HepG2 (cell line): ENCODE measurements around the gene PLXND1. TPM values are rescaled to one million over a fixed set of nuclear protein-coding genes. Genes with fewer than 3 reads are reported as not detected.
A peak's percentile ranks its signal among the peaks of the same experiment; 100 is the strongest.

Experiments
- BRD4 ChIP-seq: sonication (generic); formaldehyde crosslinking; IDR thresholded peaks from 2 replicates; pipeline ENCODE4 v1.4.0; 2020; ENCODE audit warnings: missing genetic modification reagents
- MIER2 ChIP-seq: IDR thresholded peaks from 2 replicates; pipeline ENCODE4 v1.6.1; 2016; ENCODE audit warnings: missing biosample characterization, missing genetic modification reagents
- MLLT10 ChIP-seq: sonication (generic); formaldehyde crosslinking; IDR thresholded peaks from 2 replicates; pipeline ENCODE4 v1.4.0; 2020; ENCODE audit warnings: missing genetic modification reagents
- NONO ChIP-seq, 2 experiments: fragments of 450-650 bp in 1 of 2; sonication (generic) in 1 of 2; formaldehyde crosslinking in 1 of 2; IDR thresholded peaks in 1 of 2; conservative IDR thresholded peaks in 1 of 2; 2 replicates each; pipeline versions ENCODE4 v1.6.1 to v1.8.0; 2017 to 2022; ENCODE audit warnings: mild to moderate bottlenecking in 1 of 2, missing genetic modification reagents in 1 of 2, moderate library complexity in 1 of 2
- RAD51 ChIP-seq: fragments of 450-650 bp; IDR thresholded peaks from 2 replicates; pipeline ENCODE4 v1.6.1; 2016; ENCODE audit warnings: borderline replicate concordance
- STAG1 ChIP-seq: sonication (generic); formaldehyde crosslinking; IDR thresholded peaks from 2 replicates; pipeline ENCODE4 v1.4.0; 2020; ENCODE audit warnings: missing genetic modification reagents
- XRCC5 ChIP-seq: fragments of 200-400 bp; formaldehyde crosslinking; optimal IDR thresholded peaks from 2 replicates; pipeline ENCODE3; 2017; ENCODE audit warnings: mild to moderate bottlenecking, low read length
- ZNF253 ChIP-seq: sonication (generic); formaldehyde crosslinking; IDR thresholded peaks from 2 replicates; pipeline ENCODE4 v1.8.0; 2022; ENCODE audit warnings: mild to moderate bottlenecking, missing genetic modification reagents, borderline replicate concordance
- polyA plus RNA-seq, 8 experiments: library from polyadenylated mRNA; depleted of rRNA in 3 of 8; stranded (reverse) in 7 of 8; unstranded in 1 of 8; fragments of >200 nt; fragmentation: Illumina TruSeq in 4 of 8; extraction: Trizol in 4 of 8; gene quantifications; 2 replicates each; pipeline versions ENCODE4 v1.2.1 to v1.2.3, GENCODE V29; 2011 to 2016; ENCODE audit warnings: low read depth in 4 of 8, missing spikeins in 1 of 8, mixed read lengths in 1 of 8; ENCODE audit not compliant: insufficient read depth in 1 of 8
- total RNA-seq, 5 experiments: library from RNA; depleted of rRNA; stranded (reverse); fragments of >200 nt; fragmentation: Illumina TruSeq; extraction: Trizol; gene quantifications; 2 replicates each; pipeline ENCODE4 v1.2.3, GENCODE V29; 2016; ENCODE audit warnings: low read depth in 1 of 5
- TF ChIP-seq, protein P1 (sequence below): sonication (generic); formaldehyde crosslinking; IDR thresholded peaks from 2 replicates; pipeline ENCODE4 v1.4.0; 2020; ENCODE audit warnings: missing genetic modification reagents
- TF ChIP-seq, protein P2 (sequence below): sonication (generic); formaldehyde crosslinking; IDR thresholded peaks from 2 replicates; pipeline ENCODE4 v1.8.0; 2022; ENCODE audit warnings: mild to moderate bottlenecking, missing genetic modification reagents, borderline replicate concordance
- TF ChIP-seq, protein P3 (sequence below): sonication (generic); formaldehyde crosslinking; IDR thresholded peaks from 2 replicates; pipeline ENCODE4 v1.8.1; 2022; ENCODE audit warnings: low read depth, mild to moderate bottlenecking, missing genetic modification reagents
- TF ChIP-seq, protein P4 (sequence below): sonication (generic); formaldehyde crosslinking; IDR thresholded peaks from 2 replicates; pipeline ENCODE4 v1.8.1; 2023; ENCODE audit warnings: mild to moderate bottlenecking, missing genetic modification reagents
- TF ChIP-seq, protein P5 (sequence below): sonication (generic); formaldehyde crosslinking; IDR thresholded peaks from 2 replicates; pipeline ENCODE4 v1.5.0; 2020; ENCODE audit warnings: missing genetic modification reagents, mild to moderate bottlenecking, borderline replicate concordance
- TF ChIP-seq, protein P6 (sequence below): fragments of 450-650 bp; IDR thresholded peaks from 2 replicates; pipeline ENCODE4 v1.6.1; 2017
- TF ChIP-seq, protein P7 (sequence below): sonication (generic); formaldehyde crosslinking; IDR thresholded peaks from 2 replicates; pipeline ENCODE4 v1.4.0; 2020; ENCODE audit warnings: missing genetic modification reagents

The PLXND1 gene
- total and polyA plus RNA-seq, 2 of the 13 experiments (the other 11 are each of a cell fraction or from before 2014, with no cell fraction given), result 15.9 to 42.0 TPM

DNA sequence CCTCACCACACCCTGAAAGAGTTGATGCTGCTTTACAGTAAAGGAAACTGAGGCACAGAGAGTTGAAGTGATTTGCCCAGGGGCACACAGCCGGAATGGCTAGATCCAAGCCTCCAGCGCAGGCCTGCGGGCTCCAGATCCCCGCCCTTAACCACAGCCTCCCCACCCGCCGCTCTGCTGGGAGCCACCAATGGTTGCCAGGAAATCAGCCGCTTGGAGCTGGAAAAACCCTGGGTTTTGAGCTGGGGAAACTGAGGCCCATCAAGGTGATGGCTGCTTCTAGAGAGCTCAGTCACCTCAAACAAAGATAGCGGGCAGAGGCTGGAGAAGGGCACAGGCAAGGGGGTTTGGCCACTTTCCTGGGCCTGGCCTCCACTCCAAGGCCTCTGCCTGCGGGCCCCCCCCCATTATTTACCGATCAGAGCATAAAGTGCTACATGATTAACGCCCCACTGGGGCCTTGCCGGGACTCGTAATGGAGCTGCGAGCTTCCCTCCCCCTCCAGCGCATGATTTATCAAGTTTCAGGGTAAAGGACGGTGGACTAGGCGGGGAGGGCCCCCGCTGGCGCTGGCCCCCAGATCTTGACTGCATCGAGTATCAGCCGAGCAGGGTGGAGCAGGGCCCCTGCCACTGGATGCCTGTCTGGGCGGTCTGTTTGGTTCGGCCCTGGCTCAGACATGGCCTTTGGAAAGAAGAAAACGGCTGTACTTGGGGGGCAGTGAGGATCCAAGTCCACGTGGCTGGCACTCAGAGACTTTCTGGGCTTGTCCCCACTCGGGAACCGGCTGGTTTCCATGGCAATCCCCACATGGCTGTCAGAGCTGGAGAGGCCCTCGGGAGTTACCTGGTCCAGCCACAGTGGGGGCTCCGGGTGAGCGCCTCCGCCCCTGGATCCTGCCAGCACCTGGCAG, 9.1 kb downstream of the PLXND1 start (continued):
- TF ChIP-seq, protein P1, sequence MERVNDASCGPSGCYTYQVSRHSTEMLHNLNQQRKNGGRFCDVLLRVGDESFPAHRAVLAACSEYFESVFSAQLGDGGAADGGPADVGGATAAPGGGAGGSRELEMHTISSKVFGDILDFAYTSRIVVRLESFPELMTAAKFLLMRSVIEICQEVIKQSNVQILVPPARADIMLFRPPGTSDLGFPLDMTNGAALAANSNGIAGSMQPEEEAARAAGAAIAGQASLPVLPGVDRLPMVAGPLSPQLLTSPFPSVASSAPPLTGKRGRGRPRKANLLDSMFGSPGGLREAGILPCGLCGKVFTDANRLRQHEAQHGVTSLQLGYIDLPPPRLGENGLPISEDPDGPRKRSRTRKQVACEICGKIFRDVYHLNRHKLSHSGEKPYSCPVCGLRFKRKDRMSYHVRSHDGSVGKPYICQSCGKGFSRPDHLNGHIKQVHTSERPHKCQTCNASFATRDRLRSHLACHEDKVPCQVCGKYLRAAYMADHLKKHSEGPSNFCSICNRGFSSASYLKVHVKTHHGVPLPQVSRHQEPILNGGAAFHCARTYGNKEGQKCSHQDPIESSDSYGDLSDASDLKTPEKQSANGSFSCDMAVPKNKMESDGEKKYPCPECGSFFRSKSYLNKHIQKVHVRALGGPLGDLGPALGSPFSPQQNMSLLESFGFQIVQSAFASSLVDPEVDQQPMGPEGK, result peak; percentile 98
- TF ChIP-seq STAG1 (CRISPR knock-in tag), result no peak
- TF ChIP-seq MLLT10 (CRISPR knock-in tag), result no peak
- TF ChIP-seq, protein P2, sequence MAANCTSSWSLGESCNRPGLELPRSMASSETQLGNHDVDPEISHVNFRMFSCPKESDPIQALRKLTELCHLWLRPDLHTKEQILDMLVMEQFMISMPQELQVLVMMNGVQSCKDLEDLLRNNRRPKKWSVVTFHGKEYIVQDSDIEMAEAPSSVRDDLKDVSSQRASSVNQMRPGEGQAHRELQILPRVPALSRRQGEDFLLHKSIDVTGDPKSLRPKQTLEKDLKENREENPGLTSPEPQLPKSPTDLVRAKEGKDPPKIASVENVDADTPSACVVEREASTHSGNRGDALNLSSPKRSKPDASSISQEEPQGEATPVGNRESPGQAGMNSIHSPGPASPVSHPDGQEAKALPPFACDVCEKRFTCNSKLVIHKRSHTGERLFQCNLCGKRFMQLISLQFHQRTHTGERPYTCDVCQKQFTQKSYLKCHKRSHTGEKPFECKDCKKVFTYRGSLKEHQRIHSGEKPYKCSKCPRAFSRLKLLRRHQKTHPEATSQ, result no peak
- TF ChIP-seq, protein P3, sequence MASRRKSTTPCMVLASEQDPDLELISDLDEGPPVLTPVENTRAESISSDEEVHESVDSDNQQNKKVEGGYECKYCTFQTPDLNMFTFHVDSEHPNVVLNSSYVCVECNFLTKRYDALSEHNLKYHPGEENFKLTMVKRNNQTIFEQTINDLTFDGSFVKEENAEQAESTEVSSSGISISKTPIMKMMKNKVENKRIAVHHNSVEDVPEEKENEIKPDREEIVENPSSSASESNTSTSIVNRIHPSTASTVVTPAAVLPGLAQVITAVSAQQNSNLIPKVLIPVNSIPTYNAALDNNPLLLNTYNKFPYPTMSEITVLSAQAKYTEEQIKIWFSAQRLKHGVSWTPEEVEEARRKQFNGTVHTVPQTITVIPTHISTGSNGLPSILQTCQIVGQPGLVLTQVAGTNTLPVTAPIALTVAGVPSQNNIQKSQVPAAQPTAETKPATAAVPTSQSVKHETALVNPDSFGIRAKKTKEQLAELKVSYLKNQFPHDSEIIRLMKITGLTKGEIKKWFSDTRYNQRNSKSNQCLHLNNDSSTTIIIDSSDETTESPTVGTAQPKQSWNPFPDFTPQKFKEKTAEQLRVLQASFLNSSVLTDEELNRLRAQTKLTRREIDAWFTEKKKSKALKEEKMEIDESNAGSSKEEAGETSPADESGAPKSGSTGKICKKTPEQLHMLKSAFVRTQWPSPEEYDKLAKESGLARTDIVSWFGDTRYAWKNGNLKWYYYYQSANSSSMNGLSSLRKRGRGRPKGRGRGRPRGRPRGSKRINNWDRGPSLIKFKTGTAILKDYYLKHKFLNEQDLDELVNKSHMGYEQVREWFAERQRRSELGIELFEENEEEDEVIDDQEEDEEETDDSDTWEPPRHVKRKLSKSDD (CRISPR knock-in tag), result no peak
- TF ChIP-seq NONO (IDR thresholded peaks at IDR 0.05), result no peak
- TF ChIP-seq NONO (CRISPR knock-in tag; conservative IDR thresholded peaks at IDR 0.05), result 0 out of 2 replicates have a peak, but pooled peaks have one; percentile 13
- TF ChIP-seq, protein P4, sequence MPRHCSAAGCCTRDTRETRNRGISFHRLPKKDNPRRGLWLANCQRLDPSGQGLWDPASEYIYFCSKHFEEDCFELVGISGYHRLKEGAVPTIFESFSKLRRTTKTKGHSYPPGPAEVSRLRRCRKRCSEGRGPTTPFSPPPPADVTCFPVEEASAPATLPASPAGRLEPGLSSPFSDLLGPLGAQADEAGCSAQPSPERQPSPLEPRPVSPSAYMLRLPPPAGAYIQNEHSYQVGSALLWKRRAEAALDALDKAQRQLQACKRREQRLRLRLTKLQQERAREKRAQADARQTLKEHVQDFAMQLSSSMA (CRISPR knock-in tag), result no peak
- TF ChIP-seq MIER2, result no peak
- TF ChIP-seq, protein P5, sequence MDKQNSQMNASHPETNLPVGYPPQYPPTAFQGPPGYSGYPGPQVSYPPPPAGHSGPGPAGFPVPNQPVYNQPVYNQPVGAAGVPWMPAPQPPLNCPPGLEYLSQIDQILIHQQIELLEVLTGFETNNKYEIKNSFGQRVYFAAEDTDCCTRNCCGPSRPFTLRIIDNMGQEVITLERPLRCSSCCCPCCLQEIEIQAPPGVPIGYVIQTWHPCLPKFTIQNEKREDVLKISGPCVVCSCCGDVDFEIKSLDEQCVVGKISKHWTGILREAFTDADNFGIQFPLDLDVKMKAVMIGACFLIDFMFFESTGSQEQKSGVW, result no peak
- no peak for TF ChIP-seq XRCC5
- TF ChIP-seq BRD4, result peak; percentile 20; the same call in 1 of the 2 replicates
- TF ChIP-seq, protein P6, sequence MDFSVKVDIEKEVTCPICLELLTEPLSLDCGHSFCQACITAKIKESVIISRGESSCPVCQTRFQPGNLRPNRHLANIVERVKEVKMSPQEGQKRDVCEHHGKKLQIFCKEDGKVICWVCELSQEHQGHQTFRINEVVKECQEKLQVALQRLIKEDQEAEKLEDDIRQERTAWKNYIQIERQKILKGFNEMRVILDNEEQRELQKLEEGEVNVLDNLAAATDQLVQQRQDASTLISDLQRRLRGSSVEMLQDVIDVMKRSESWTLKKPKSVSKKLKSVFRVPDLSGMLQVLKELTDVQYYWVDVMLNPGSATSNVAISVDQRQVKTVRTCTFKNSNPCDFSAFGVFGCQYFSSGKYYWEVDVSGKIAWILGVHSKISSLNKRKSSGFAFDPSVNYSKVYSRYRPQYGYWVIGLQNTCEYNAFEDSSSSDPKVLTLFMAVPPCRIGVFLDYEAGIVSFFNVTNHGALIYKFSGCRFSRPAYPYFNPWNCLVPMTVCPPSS, result no peak
- TF ChIP-seq, protein P7, sequence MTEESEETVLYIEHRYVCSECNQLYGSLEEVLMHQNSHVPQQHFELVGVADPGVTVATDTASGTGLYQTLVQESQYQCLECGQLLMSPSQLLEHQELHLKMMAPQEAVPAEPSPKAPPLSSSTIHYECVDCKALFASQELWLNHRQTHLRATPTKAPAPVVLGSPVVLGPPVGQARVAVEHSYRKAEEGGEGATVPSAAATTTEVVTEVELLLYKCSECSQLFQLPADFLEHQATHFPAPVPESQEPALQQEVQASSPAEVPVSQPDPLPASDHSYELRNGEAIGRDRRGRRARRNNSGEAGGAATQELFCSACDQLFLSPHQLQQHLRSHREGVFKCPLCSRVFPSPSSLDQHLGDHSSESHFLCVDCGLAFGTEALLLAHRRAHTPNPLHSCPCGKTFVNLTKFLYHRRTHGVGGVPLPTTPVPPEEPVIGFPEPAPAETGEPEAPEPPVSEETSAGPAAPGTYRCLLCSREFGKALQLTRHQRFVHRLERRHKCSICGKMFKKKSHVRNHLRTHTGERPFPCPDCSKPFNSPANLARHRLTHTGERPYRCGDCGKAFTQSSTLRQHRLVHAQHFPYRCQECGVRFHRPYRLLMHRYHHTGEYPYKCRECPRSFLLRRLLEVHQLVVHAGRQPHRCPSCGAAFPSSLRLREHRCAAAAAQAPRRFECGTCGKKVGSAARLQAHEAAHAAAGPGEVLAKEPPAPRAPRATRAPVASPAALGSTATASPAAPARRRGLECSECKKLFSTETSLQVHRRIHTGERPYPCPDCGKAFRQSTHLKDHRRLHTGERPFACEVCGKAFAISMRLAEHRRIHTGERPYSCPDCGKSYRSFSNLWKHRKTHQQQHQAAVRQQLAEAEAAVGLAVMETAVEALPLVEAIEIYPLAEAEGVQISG (CRISPR knock-in tag), result 0 out of 2 replicates have a peak, but pooled peaks have one; percentile 11
- no peak for TF ChIP-seq ZNF253
- TF ChIP-seq RAD51, result no peak
